COLO668 (cell line): ENCODE measurements around the gene PIK3R1.
A peak's percentile ranks its signal among the peaks of the same experiment; 100 is the strongest.

Source experiments
- DNase-seq: peaks from one replicate; lab custom pipeline; 2025; ENCODE audit not compliant: unreplicated experiment; lab: John Stamatoyannopoulos, UW

PIK3R1 gene

DNA sequence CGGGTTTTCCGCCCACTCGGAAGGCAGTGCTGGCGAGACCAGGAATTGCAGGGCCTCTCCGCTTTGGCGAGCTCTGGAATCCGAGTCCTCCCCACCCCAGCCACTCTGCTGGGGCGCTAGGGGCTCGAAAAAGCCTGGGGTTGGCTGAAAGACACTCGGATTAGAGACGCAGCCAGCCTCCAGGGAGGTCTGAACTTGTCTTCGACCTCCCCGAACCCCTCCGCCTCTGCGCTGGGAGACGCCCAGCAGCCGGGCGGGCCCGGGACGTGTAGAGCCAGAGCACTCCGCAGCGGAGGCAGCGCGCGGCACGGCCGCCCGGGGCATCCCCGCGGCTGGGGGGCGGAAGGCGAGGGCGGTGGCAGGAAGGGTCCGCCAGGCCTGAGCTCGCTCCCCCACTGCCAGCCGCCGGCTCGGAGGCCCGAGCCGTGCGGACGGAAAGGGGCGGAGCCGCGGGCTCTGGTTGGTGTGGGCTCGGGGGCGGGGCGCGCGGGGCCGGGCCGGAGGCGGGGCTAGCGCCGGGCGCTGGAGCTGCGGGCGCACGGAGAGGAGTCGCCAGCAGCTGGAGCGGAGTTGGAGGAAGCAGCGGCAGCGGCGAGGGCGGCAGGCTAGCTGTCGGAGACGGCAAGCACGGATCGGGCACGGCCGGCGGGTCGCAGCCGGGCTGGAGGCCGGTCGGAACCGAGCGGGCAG is at the start of gene PIK3R1:
Gene PIK3R1 (plus strand): TSS at position 549 of the 690 bp plus-strand sequence. CDS start 10,920 bp downstream, outside the sequence.
- peak; percentile 95 for DNase-seq

- DNase-seq: no peak
Observed at GRCh38 chr5:68167195-68167651, 48.3 kb upstream of the PIK3R1 start.

GRCh38 chr5:68169903-68170302 is 45.7 kb upstream of the PIK3R1 start:
- no peak for DNase-seq

DNA sequence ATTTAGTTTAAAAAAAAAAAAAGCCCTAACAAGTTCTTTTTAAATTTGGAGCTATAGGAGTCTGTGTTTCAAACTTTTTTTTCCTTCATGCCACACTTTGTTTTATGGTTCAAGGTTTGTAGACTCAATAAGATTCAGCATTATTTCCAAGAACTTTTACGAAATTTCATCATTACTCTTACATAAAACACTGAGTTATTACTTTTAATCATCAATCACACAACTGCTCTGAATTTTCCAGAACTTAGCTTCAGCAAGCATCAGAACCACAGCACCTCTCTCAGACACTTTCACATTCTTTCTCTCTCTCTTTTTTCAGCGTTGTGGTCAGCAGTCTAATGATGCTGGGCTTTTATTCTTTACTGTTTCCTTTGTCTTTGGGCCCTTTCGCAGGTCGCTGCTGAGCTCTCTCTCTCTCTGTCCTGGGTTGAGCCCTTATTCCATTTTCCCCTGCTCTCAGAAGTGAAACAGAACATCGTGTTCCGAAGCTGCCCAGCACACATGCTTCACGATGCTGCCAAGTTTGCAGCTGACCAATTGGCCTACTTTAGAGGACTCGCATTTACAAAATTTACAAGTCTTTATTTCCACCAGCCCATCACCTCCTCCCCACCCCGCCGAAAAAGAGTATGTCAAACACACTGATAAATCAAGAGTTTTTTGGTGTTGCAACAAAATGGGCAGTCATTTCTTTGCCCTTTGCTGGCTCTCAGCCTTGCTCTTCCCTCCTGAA is 44.6 kb upstream of the PIK3R1 start:
- no peak for DNase-seq

DNA sequence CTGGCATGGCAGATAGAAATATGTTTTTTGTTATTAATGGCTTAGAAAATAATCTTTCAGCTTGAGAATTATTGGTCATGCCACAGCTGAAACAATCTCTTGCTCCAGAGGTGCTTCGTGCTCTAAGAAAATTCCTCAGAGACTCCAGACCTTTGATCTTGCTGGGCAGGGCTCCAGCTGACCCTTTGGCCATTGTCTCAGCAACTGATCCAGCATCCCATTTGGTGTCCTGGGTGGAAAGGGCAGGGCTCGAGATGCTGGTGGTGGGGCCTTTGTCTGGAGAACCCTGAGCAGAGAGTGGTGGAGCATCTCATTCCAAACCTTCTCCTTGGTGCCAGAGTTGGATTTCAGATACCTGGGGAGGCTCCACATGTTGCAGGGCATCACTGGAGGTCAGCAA is 43.2 kb upstream of the PIK3R1 start:
- no peak for DNase-seq

- DNase-seq: no peak
Observed at GRCh38 chr5:68173007-68173406, 42.5 kb upstream of the PIK3R1 start.

DNA sequence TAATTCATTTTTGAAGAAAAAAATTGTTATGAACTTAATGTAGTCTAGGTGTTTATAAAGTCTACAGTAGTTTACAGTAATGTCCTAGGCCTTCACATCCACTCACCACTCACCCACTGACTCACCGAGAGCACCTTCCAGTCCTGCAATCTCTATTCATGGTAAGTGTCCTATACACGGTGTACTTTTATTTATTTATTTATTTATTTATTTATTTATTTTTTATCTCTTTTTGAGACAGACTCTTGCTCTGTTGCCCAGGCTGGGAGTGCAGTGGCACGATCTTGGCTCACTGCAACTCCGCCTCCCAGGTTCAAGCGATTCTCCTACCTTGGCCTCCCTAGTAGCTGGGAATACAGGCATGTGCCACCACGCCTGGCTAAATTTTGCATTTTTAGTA is 39.3 kb upstream of the PIK3R1 start:
- no peak for DNase-seq

- DNase-seq: no peak
Observed at GRCh38 chr5:68176802-68177479, 38.6 kb upstream of the PIK3R1 start.

DNA sequence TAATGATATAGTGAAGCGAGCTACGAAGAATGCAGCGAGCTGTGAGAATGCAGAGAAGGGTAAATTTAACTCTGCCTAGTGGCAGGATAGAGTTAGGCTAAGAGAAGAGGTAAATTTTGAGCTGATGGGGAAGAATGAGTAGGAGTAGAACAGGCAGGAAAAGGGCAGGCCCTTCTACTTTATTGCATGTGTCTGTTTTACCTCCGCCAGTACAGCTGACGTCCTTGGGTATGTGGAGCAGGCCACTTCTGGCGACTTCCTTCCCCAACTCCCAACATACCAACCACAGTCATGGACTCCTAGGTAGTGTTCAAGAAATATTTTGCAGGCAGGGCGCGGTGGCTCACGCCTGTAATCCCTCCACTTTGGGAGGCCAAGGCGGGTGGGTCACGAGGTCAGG is 37.9 kb upstream of the PIK3R1 start:
- DNase-seq: no peak

DNA sequence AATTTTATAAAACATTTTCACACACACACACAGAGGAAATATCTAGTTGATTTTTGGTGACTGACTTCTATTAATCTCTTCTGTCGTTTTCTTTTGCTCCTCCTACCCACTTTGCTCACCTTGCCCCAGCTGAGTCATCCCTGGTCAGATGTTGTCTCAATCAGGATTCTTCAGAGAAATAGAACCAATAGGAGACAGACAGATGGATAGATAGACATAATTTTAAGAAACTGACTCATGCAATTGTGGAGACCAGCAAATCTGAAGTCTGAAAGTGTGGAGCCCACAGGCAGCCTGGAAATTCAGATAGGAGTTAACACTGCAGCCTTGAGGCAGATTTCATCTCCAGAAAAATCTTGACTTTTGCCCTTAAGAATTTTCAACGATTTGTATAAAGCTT is 37.0 kb upstream of the PIK3R1 start:
- DNase-seq: no peak

DNA sequence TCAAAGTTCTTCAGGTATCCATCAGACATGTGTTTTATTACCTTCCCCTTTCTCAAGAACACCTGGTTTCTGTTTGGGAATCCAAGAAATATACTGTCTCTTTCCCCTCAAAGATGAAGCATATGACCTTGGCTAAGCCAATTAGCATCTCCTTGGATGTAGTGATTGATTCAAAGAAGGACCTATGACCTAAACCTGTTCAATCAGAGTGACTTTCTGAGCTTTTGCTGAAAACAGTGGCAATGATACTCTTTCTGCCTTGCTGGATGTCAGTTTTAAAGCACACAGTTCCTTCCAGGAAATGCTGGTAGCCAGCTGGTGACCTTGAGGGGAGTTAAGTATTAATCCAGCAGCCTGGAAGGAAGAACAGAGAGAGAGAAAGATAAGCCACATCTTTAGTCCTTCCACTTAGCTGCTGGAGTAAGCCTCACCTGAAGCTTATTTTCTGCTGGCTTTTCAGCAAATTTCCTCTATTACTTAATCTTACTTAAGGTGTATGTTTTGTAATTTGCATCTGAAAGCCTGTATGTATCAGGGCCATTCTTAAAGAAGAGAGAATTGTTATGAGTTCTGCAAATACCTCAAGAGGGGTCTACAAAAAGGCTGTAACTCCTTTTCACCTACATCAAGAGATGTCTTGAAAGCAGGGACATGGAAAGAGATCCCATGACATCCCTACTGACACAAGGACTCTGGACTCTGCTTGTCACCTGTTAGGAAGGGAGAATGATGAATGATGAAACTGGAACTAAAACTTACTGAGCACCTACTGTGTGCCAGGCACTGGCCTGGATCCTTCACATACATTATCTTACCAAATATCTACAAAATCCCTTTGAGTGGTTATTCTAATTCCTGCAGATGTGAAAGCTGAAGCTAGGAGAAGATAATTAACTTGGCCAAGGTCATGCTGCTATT is 35.2 kb upstream of the PIK3R1 start:
- DNase-seq: no peak

- DNase-seq: no peak
Observed at GRCh38 chr5:68181039-68181599, 34.4 kb upstream of the PIK3R1 start.

DNA sequence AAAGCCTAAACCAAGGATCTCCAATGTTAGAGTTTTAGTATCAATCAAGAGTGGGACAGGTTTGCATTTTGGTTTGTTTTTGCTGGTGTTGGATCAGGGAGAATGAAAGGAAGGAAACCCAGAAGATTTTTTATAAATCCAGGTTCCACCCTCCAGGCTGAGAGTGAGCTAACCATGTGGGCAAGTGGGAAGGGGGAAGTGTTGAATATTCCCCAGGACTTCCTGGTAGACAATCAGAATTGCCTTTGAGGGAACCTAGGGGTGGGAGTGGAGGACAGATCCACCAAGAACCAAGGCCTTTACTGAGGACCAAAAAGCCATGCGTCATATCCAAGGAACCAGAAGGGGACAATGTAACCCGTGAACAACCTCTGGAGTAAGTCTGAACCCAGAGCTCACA is 33.5 kb upstream of the PIK3R1 start:
- no peak for DNase-seq

DNA sequence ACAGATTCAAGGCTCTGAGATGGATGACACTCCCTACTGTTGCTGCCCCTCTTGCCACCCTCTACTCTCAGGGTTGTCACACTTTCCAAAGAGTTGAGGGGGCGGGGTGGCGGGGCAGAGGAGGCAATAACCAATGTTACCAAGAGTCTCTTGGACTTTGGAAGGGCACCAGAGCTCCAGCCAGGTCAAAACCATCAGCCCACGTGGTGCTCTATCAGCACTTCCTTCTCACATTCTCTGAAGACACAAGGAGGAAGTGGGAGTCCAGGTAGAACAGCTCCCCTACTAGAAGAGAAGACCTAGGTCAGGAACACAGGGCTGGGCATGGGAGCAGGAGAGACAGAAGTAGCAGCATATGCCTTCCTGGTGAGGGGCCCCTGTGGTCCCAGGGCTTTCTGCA is 33.0 kb upstream of the PIK3R1 start:
- DNase-seq: no peak

- DNase-seq: peak; percentile 76
Observed at GRCh38 chr5:68187268-68188055, 28.1 kb upstream of the PIK3R1 start.

- DNase-seq: no peak
Observed at GRCh38 chr5:68189171-68189570, 26.4 kb upstream of the PIK3R1 start.

- peak; percentile 56 for DNase-seq
Observed at GRCh38 chr5:68189613-68190012, 25.9 kb upstream of the PIK3R1 start.

DNA sequence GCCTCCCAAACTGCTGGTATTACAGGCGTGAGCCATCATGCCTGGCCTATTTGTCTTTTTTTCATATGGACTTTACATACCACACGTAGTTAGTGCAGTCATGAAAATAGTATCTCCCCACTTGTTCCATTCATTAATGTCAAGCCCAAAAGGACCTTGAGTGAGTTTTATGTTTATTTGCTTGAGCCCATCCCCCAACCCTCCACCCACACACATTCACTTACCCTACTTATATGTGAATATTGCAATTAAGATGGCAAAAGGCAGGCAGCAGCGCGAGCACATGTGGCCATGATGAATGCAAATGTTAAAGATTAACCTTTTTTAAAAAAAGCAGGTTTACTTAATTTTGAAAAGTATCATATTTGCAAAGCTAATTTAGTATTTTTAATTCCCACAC is 24.9 kb upstream of the PIK3R1 start:
- no peak for DNase-seq

DNA sequence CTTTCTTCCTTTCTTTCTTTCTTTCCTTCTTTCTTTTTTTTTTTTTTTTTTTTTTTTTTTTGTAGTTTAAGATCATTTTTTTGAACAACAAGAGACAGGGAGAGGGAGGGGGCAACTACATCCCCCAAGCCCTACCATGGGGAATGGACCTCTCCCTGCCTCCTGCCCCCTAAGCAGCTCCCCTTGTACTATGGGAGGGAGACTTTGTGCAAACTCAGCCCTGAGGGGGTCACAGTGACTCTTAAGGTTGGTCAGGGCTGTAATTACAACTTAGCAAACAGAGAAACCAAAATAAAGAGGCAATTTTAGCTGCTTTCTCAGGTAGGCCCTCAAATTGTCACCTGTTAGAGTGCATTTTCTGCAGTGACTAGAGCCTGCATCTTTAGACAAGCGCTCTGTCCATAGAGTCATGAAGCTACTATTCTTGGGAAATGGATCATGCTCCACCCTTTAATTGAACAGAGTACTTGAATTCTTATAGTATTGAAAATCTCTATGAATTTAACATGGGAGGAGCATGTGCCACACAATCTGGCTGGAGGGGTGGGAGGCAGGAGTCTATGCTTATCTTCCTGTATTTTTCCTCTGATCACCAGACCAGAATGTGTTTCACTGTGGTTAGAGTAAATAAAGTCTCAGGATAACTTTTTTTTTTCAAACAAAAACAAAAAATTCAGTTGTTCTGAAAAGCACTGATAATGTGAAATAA is 24.3 kb upstream of the PIK3R1 start:
- no peak for DNase-seq
